SU-DHL-6 (cell line): ENCODE data around the gene HNRNPL.

Source experiments
- H2AFZ ChIP-seq: fragments of 200-600 bp; sonication (generic); 2 replicates; pipeline ENCODE4 v1.6.1; 2014; ENCODE audit warnings: low read depth, mild to moderate bottlenecking, moderate library complexity, mixed read lengths, antibody characterized with exemption, low read length; ENCODE audit not compliant: severe bottlenecking
- H3F3A ChIP-seq: fragments of 200-600 bp; shearing (Covaris generic); 2 replicates; pipeline ENCODE4 v1.6.0; 2016; ENCODE audit warnings: antibody characterized with exemption, mild to moderate bottlenecking; ENCODE audit not compliant: insufficient read depth
- H3K27ac ChIP-seq: fragments of 200-600 bp; sonication (generic); 2 replicates; pipeline ENCODE4 v1.5.1; 2016; ENCODE audit warnings: low read depth, mild to moderate bottlenecking, low read length, moderate library complexity, mixed read lengths
- H3K27me3 ChIP-seq: fragments of 200-600 bp; sonication (generic), shearing (Covaris generic); 2 replicates; pipeline ENCODE4 v1.6.0; 2014; ENCODE audit warnings: mild to moderate bottlenecking, low read length
- H3K36me3 ChIP-seq: fragments of 200-600 bp; sonication (generic); 2 replicates; pipeline ENCODE4 v1.6.1; 2014; ENCODE audit warnings: mild to moderate bottlenecking, low read length, mixed read lengths
- H3K4me2 ChIP-seq: fragments of 300-600, 200-600 bp; shearing (Covaris generic), sonication (generic); 2 replicates; pipeline ENCODE4 v1.6.0; 2014; ENCODE audit warnings: low read length, low read depth, mild to moderate bottlenecking; ENCODE audit not compliant: poor library complexity, severe bottlenecking
- H3K4me3 ChIP-seq: fragments of 200-600 bp; sonication (generic); 2 replicates; pipeline ENCODE4 v1.5.1; 2014; ENCODE audit warnings: antibody characterized with exemption, low read length, mild to moderate bottlenecking, mixed read lengths; ENCODE audit not compliant: insufficient read depth, poor library complexity, severe bottlenecking
- H3K79me2 ChIP-seq: fragments of 200-600 bp; sonication (generic); 2 replicates; pipeline ENCODE4 v1.6.1; 2014; ENCODE audit warnings: mild to moderate bottlenecking, low read length, moderate library complexity; ENCODE audit not compliant: insufficient read depth
- H3K9ac ChIP-seq: fragments of 200-600 bp; sonication (generic); 2 replicates; pipeline ENCODE4 v1.7.0; 2014; ENCODE audit warnings: mild to moderate bottlenecking, low read length
- H3K9me2 ChIP-seq: fragments of 200-600 bp; sonication (generic); replicated peaks from 2 replicates; pipeline ENCODE4 v1.6.1; 2014; ENCODE audit warnings: low read length; ENCODE audit not compliant: insufficient read depth
- H3K9me3 ChIP-seq: fragments of 200-600 bp; sonication (generic); 2 replicates; pipeline ENCODE4 v1.6.1; 2014; ENCODE audit warnings: low read length, mixed read lengths; ENCODE audit not compliant: insufficient read depth
- H4K20me1 ChIP-seq: fragments of 200-600 bp; sonication (generic); 2 replicates; pipeline ENCODE4 v1.6.1; 2014; ENCODE audit warnings: low read depth, mild to moderate bottlenecking, antibody characterized with exemption, low read length, moderate library complexity, mixed read lengths
- EZH2phosphoT487 ChIP-seq: fragments of 200-600 bp; sonication (generic), shearing (Covaris generic); conservative IDR thresholded peaks from 2 replicates; pipeline ENCODE4 v1.6.1; 2018; ENCODE audit warnings: mild to moderate bottlenecking, antibody characterized with exemption, low read length, moderate library complexity, mixed read lengths
- TF ChIP-seq, protein P1 (sequence below): fragments of 200-600 bp; sonication (generic); IDR thresholded peaks from one replicate; pipeline ENCODE4 v1.5.1; 2017; ENCODE audit warnings: antibody characterized with exemption, mild to moderate bottlenecking, low read length, moderate library complexity; ENCODE audit not compliant: insufficient read depth, poor library complexity, severe bottlenecking

Gene HNRNPL

GRCh38 chr19:38880076-38880881, 30.5 kb upstream of the HNRNPL start:
- Histone ChIP-seq H3K9me2 (no peaks in the 10 kb centered on the region), H2AFZ (no peak overlapping the region), H3K9ac (no peak overlapping the region), H3K36me3 (no peaks in the 10 kb centered on the region), H3K9me3 (no peaks in the 10 kb centered on the region), H3F3A (peaks cover 26% of the 10 kb centered on the region), H3K27me3 (no peaks in the 10 kb centered on the region), H3K79me2 (no peaks in the 10 kb centered on the region), H4K20me1 (no peaks in the 10 kb centered on the region), H3K4me3 (no peak overlapping the region), H3K27ac (no peak overlapping the region), H3K4me2 (no peak overlapping the region)
- TF ChIP-seq, protein P1, sequence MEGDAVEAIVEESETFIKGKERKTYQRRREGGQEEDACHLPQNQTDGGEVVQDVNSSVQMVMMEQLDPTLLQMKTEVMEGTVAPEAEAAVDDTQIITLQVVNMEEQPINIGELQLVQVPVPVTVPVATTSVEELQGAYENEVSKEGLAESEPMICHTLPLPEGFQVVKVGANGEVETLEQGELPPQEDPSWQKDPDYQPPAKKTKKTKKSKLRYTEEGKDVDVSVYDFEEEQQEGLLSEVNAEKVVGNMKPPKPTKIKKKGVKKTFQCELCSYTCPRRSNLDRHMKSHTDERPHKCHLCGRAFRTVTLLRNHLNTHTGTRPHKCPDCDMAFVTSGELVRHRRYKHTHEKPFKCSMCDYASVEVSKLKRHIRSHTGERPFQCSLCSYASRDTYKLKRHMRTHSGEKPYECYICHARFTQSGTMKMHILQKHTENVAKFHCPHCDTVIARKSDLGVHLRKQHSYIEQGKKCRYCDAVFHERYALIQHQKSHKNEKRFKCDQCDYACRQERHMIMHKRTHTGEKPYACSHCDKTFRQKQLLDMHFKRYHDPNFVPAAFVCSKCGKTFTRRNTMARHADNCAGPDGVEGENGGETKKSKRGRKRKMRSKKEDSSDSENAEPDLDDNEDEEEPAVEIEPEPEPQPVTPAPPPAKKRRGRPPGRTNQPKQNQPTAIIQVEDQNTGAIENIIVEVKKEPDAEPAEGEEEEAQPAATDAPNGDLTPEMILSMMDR, result no peak
- TF ChIP-seq EZH2phosphoT487, result no peak

- peak overlapping the region; percentile 77; the same call in 1 of the 2 replicates for H3K9ac ChIP-seq
- no peaks in the 10 kb centered on the region for H3K36me3 ChIP-seq
- H3K27ac ChIP-seq, result no peak overlapping the region; the same call in 1 of the 2 replicates
- no peaks in the 10 kb centered on the region for H3K9me2 ChIP-seq
- no peaks in the 10 kb centered on the region for H3K9me3 ChIP-seq
- H3F3A ChIP-seq, result peaks cover 26% of the 10 kb centered on the region
- H3K4me2 ChIP-seq, result peak overlapping the region; percentile 84
- no peaks in the 10 kb centered on the region for H4K20me1 ChIP-seq
- H2AFZ ChIP-seq, result no peak overlapping the region
- H3K27me3 ChIP-seq, result no peaks in the 10 kb centered on the region
- TF ChIP-seq, protein P1, result no peak
- no peak for TF ChIP-seq EZH2phosphoT487
- no peaks in the 10 kb centered on the region for H3K79me2 ChIP-seq
- H3K4me3 ChIP-seq, result no peak overlapping the region
Observed at GRCh38 chr19:38879400-38879751, 29.6 kb upstream of the HNRNPL start.

GRCh38 chr19:38878575-38879399, 29.0 kb upstream of the HNRNPL start:
- H3K27me3 ChIP-seq, result no peaks in the 10 kb centered on the region
- TF ChIP-seq, protein P1, result peak; percentile 38
- no peak for TF ChIP-seq EZH2phosphoT487
- H3K79me2 ChIP-seq, result no peaks in the 10 kb centered on the region
- peaks cover 26% of the 10 kb centered on the region for H3F3A ChIP-seq
- peak overlapping the region; percentile 59 for H2AFZ ChIP-seq
- H4K20me1 ChIP-seq, result no peaks in the 10 kb centered on the region
- peak overlapping the region; percentile 47 for H3K4me3 ChIP-seq
- H3K9me3 ChIP-seq, result no peaks in the 10 kb centered on the region
- peak overlapping the region; percentile 84 for H3K4me2 ChIP-seq
- H3K36me3 ChIP-seq, result no peaks in the 10 kb centered on the region
- H3K9ac ChIP-seq, result peak overlapping the region; percentile 77
- H3K9me2 ChIP-seq, result no peaks in the 10 kb centered on the region
- H3K27ac ChIP-seq, result peak overlapping the region; percentile 94
